Activated CD8-positive, alpha-beta memory T cell treated with anti-CD3 and anti-CD28 coated beads for 4 hours (primary cell): ENCODE measurements around the gene LPP.

Experiments used
- DNase-seq, 2 donors: peaks; one replicate each; pipeline ENCODE4 v3.0.0-alpha.2; 2020; ENCODE audit warnings: low read depth in 2 of 2

The LPP gene

GRCh38 chr3:188220988-188221818 lies 67.2 kb downstream of the LPP start:
- DNase-seq, result no peak

- no peak for DNase-seq
These were observed 70.0 kb downstream of the LPP start for GRCh38 chr3:188223936-188224335.

- DNase-seq, result no peak
These were observed 73.5 kb downstream of the LPP start for GRCh38 chr3:188227442-188227841.

DNA sequence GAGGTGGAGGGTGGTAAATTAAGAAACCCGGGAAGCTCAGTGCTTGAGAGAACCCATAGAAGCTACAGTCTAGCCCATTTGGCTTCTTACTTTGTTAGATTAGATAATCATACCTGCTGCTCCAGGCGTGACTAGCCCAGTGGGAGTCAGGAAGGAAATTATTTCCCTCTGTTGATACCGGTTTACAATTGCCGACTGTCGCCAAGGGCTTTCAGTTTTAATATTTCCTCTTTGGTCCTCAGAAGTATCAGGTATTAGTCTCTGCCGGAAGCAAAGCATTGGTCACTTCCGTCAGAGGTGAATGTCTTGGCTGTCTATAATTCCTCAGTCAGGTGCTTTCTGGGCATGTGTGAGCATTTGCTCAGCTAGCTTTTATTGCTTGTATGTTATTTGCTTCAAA lies 75.2 kb downstream of the LPP start:
- no peak for DNase-seq

- DNase-seq, result no peak
These were observed 75.8 kb downstream of the LPP start for GRCh38 chr3:188229726-188230125.

DNA sequence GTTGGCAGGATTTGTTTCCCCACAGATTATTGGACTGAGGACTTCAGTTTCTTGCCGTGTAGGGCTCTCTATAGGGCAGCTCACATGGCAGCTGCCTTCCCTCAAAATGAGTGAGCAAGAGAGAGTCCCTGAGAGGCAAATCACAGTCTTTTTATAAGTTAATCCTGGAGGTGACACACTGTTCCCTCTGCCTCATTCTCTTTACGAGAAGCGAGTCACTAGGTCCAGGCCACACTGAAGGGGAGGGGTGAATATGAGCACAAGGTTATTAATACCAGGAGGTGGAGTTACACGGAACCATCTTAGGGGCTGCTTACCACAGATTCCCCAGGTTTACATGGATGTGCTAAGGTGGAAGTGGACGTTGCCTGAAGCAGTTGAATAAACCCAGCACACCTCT lies 77.0 kb downstream of the LPP start:
- DNase-seq, result no peak

- no peak for DNase-seq
These were observed 77.5 kb downstream of the LPP start for GRCh38 chr3:188231456-188231855.

- no peak for DNase-seq
These were observed 78.7 kb downstream of the LPP start for GRCh38 chr3:188232656-188233055.

- DNase-seq, result no peak
These were observed 79.4 kb downstream of the LPP start for GRCh38 chr3:188233320-188233719.

- DNase-seq, result no peak
These were observed 80.2 kb downstream of the LPP start for GRCh38 chr3:188234132-188234531.

DNA sequence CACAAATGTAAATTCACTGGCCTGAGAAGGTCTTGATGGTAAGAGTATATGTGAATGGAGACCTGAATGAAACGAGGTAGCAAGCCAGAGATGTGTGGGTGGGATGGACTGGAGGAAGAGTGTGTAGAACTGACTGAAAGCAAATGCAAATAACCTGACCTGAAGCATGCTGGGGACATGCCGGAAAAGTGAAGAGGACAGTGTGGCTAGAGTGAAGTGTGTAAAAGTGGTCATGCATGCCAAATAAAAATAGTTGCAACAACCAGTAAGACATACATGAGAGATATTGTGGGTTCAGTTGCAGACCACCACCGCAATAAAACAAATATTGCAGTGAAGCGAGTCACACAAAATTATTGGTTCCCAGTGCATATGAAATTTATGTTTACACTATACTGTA lies 82.3 kb downstream of the LPP start:
- DNase-seq, result no peak

DNA sequence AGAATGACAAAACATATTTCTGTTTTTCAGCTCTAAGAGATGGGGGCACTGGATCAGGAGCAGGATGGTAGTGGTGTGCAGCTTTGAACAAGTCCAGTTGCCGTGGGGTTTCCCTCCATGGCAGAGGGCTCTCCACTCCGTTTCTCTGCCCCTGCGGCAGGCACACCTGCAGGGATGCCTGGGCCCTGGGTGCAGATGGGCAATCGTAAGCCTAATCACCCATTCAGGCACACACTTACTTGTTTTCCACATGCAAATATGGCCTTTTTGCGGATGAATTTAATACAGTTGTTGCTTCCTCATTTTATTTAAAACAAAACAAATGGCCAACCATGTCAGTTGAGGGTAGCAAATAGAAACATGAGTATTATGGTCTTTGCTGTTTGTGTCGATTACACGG lies 85.1 kb downstream of the LPP start:
- no peak for DNase-seq

DNA sequence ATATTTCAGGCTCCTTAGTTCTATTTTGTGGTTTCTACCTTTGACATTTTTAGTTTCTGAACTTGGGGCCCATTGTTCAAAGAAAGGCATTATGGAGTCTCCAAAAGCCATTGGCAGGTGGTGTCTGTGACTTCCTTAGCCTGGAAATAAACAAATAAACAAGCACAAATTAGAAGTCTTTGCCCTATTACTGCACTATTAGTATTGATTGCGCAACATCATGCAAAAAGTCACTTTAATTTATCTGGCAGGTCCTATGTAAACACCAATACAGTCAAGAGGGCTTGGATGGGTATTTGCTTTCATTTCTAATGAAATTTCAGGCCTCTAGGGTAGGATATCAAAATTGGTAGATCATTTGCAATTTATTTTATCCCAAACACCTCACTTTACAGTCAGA lies 85.6 kb downstream of the LPP start:
- no peak for DNase-seq

GRCh38 chr3:188240189-188240981 lies 86.4 kb downstream of the LPP start:
- no peak for DNase-seq

- no peak for DNase-seq
These were observed 87.1 kb downstream of the LPP start for GRCh38 chr3:188241072-188241471.

- DNase-seq, result no peak
These were observed 87.9 kb downstream of the LPP start for GRCh38 chr3:188241883-188242282.

- DNase-seq, result no peak
These were observed 88.6 kb downstream of the LPP start for GRCh38 chr3:188242436-188243123.

DNA sequence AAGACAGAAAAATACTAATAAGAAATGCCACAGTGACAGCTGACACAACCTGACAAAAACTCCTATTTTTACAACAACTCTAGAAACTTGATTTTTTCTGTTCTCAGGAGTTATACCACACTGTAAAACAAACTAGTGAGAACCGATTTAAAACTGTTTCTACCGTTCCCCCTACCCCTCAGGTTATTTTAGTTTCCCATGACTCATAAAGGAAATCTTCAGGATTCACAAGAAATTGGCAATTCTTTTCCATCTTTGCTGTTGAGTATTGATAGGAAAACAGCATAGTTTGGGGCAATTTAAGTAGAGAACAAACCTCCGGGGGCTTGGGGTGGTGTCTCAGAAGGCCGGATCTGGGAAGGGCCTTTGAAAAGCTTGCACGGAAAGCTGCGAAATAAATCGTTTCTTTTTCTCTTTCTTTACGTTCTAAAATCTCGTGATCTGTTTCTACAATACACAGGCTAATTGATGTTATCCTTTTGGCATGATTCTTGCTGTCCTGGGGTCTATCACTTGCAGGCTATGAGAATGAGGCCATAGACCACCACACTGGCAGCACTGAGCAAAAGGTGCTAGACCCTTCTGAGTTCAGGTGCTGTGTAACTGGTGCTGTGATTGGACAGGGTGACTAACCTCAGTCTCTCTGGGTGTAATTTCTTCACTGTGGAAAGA lies 89.3 kb downstream of the LPP start:
- no peak for DNase-seq

DNA sequence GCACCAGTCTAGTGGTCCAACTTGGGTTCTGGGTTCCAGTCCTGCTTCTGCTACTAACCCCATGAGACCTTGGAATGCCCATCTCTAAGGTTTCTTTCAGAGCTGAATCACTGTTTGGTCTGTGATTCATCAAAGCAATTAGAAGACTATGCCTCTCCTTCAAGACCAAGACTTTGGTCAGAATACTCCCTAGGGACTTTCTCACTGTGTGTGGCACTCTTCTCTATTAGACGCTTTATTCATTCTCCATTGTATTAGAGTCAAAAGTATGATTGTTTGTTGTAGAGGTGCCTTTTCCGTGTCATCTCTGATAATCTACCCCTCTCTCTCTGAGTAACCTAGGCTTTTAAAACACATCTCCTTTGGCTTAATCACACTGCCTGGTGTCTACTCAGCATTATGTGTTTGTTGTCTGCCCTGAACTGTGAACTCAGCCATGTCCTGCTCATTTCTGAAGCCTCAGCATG lies 90.5 kb downstream of the LPP start:
- DNase-seq, result no peak

- DNase-seq, result no peak
These were observed 92.9 kb downstream of the LPP start for GRCh38 chr3:188246905-188247304.

GRCh38 chr3:188248036-188248561 lies 94.1 kb downstream of the LPP start:
- no peak for DNase-seq
